Body of pancreas (tissue), 4 donors: ENCODE data around the gene BOC. TPM values are rescaled to one million over a fixed set of nuclear protein-coding genes. Genes with fewer than 3 reads are reported as not detected.

Experiments
- ATAC-seq: fragments of 150-250 bp; one replicate; pipeline ENCODE4 v1.9.1; 2016
- DNase-seq, 4 donors: peaks; one replicate each; pipeline ENCODE4 v3.0.0-alpha.2; 2019
- H3K27ac ChIP-seq, 4 donors: fragments of 200-600 bp; sonication (generic); 1 replicate in 3 of 4; 2 replicates in 1 of 4; pipeline versions ENCODE4 v1.5.1 to v1.6.1; 2016 to 2019; ENCODE audit warnings: mild to moderate bottlenecking in 1 of 4, mixed read lengths in 1 of 4, moderate library complexity in 1 of 4
- H3K27me3 ChIP-seq, 2 donors: fragments of 200-600 bp; sonication (generic); one replicate each; pipeline ENCODE4 v1.6.0; 2016; ENCODE audit warnings: mild to moderate bottlenecking in 1 of 2
- H3K36me3 ChIP-seq, 2 donors: fragments of 200-600 bp; sonication (generic); replicated peaks in 1 of 2; 2 replicates each; pipeline ENCODE4 v1.5.1; 2016; ENCODE audit warnings: low read depth in 2 of 2; ENCODE audit not compliant: insufficient read depth in 1 of 2
- H3K4me1 ChIP-seq: fragments of 200-600 bp; sonication (generic); one replicate; pipeline ENCODE4 v1.6.0; 2016
- H3K4me3 ChIP-seq, 2 donors: fragments of 200-600 bp; sonication (generic); 1 replicate in 1 of 2; 2 replicates in 1 of 2; pipeline ENCODE4 v1.5.1; 2016 to 2019
- H3K9me3 ChIP-seq, 3 donors: fragments of 200-600 bp; sonication (generic); 1 replicate in 2 of 3; 2 replicates in 1 of 3; pipeline ENCODE4 v1.5.1; 2016
- POLR2A ChIP-seq, 3 donors: fragments of 450-650 bp; IDR thresholded peaks; one replicate each; pipeline ENCODE4 v1.6.1; 2016; ENCODE audit warnings: antibody characterized with exemption in 3 of 3, mild to moderate bottlenecking in 2 of 3
- WGBS, 2 donors: methylation state at CpG; one replicate each; pipeline ENCODE4 v1.1.5; 2017; 5-methylcytosine and 5-hydroxymethylcytosine counted together
- intact Hi-C: fragments of 100-400 bp; cut with DNase I; formaldehyde crosslinking; loops from one replicate; pipeline ENCODE4 v1.15.1; 2023
- total RNA-seq, 2 donors: library from RNA; depleted of rRNA; stranded (reverse); fragments of >200 nt; gene quantifications; one replicate each; pipeline ENCODE4 v1.1.0, GENCODE V29; 2016
- TF ChIP-seq, protein P1 (sequence below), 7 experiments: fragments of 450-650 bp in 4 of 7; fragments of 200-600 bp in 3 of 7; sonication (generic) in 3 of 7; IDR thresholded peaks; one replicate each; pipeline ENCODE4 v1.5.1; 2016 to 2019; ENCODE audit warnings: antibody characterized with exemption in 7 of 7

The BOC gene
- total RNA-seq, 2 donors from 2014 or later: 22.7 to 29.6 TPM

GRCh38 chr3:113274425-113275257, 63.3 kb downstream of the BOC start:
- ATAC-seq: peak; percentile 72
- H3K27ac ChIP-seq: peak overlapping the region; percentile 75 to 85 (median 79)
- peak in 1 of 3 donors; percentile 5 for TF ChIP-seq POLR2A (IDR thresholded peaks at IDR 0.05)
- TF ChIP-seq, protein P1, sequence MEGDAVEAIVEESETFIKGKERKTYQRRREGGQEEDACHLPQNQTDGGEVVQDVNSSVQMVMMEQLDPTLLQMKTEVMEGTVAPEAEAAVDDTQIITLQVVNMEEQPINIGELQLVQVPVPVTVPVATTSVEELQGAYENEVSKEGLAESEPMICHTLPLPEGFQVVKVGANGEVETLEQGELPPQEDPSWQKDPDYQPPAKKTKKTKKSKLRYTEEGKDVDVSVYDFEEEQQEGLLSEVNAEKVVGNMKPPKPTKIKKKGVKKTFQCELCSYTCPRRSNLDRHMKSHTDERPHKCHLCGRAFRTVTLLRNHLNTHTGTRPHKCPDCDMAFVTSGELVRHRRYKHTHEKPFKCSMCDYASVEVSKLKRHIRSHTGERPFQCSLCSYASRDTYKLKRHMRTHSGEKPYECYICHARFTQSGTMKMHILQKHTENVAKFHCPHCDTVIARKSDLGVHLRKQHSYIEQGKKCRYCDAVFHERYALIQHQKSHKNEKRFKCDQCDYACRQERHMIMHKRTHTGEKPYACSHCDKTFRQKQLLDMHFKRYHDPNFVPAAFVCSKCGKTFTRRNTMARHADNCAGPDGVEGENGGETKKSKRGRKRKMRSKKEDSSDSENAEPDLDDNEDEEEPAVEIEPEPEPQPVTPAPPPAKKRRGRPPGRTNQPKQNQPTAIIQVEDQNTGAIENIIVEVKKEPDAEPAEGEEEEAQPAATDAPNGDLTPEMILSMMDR (IDR thresholded peaks at IDR 0.05): no peak
- DNase-seq: peak in 2 of 4 donors; percentile 44 to 50
- no peaks in the 10 kb centered on the region for H3K9me3 ChIP-seq
- WGBS, 2 donors: 61 to 76% methylated on average over 12 to 19 of the region's 20 CpGs
- no peak overlapping the region for H3K4me3 ChIP-seq
- intact Hi-C loops: no loop called here
- peaks cover 68% of the 10 kb centered on the region for H3K4me1 ChIP-seq
- no peaks in the 10 kb centered on the region for H3K27me3 ChIP-seq
- H3K36me3 ChIP-seq: no peaks in the 10 kb centered on the region

DNA sequence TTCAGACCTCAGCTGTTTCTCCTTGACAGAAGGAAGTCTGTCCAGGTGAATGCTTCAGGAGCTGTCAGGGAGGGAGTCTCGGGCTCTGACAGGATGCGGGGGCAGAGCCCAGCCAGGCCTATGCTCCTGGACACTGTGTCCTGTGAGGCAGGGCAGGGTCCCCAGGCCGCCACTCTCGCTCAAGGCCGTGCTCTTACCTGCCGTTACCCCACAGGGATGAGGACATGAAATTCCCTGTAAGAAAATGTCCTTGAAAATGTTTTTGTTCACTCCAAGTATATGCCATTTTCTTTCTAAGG, 63.9 kb downstream of the BOC start:
- no peaks in the 10 kb centered on the region for H3K36me3 ChIP-seq
- DNase-seq: peak; percentile 76 to 90 (median 85)
- intact Hi-C loops: no loop called here

DNA sequence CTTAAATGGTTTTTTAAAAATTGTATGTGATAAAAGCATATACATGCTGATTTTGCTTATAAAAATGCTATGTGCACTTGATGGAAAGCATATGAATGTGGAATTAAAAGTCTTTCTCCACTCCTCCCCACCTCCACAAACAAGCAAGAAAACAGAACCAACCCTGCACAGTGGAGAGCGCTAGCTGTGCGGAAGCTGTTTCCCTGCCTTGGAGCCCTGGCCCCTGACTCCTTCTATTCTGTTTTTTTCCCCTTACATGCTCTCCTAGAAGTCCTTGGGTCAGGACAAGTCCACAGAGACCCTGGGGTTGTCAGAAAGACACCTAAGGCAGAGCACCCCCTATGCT, 64.2 kb downstream of the BOC start:
- Histone ChIP-seq H3K27me3 (no peaks in the 10 kb centered on the region), H3K9me3 (no peaks in the 10 kb centered on the region), H3K27ac (peak overlapping the region; percentile 75 to 85 (median 79)), H3K4me3 (no peak overlapping the region), H3K4me1 (peaks cover 66% of the 10 kb centered on the region), H3K36me3 (no peaks in the 10 kb centered on the region)
- ATAC-seq: no peak
- peak in 1 of 4 donors; percentile 21 for DNase-seq
- 75 to 78% methylated on average over 2 of the region's 2 CpGs for WGBS, 2 donors
- intact Hi-C loops: no loop called here
- TF ChIP-seq, protein P1 (IDR thresholded peaks at IDR 0.05): no peak
- no peak for TF ChIP-seq POLR2A (IDR thresholded peaks at IDR 0.05)

More for the DNA sequence above, 63.9 kb downstream of the BOC start:
- peak; percentile 85 for ATAC-seq
- H3K4me1 ChIP-seq: peaks cover 68% of the 10 kb centered on the region
- peak overlapping the region; percentile 75 to 85 (median 79) for H3K27ac ChIP-seq
- 20 to 29% methylated on average over 5 to 6 of the region's 6 CpGs for WGBS, 2 donors
- H3K27me3 ChIP-seq: no peaks in the 10 kb centered on the region
- H3K9me3 ChIP-seq: no peaks in the 10 kb centered on the region
- no peak overlapping the region for H3K4me3 ChIP-seq
- no peak for TF ChIP-seq POLR2A (IDR thresholded peaks at IDR 0.05)
- TF ChIP-seq, protein P1 (IDR thresholded peaks at IDR 0.05): no peak

DNA sequence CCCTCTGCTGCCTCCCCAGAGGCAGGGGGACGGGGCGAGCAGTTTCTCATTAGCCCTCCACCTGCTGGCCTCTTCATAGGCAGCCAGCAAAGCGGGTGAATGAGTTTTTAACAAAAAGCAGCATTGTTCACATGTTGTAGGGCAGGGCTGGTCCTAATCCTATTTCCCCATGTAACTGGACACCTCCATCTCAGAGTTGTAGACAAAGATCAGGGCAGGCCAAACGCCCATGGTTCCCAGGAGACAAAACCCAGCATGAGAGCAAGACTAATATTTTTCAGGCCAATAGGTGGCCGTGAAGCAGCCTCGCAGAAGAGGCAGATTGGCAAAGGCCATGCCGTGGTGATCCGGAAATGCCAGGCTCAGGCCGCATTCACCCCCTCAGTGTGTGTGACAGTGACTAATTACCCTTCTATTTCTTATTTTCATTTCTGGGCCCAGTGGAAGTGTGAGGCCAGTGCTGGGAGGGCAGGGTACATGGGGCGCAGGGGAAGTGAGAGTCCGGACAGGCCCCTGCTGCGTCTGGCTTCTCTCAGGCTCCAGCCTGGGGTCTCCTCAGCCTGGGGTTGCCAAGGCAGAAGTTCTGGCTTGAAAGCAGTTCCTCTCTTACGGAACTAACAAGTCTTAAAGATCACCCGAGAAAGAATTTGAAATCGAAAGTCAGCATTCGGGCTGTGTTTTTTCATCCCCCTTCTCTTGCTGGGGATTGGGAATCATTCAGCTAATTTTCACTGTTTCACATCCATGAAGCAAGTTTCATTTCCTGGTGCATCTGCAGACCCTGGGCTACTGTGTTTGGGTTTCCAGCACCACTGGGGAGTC, 64.8 kb downstream of the BOC start:
- 47 to 68% methylated on average over 15 to 16 of the region's 16 CpGs for whole genome bisulfite sequencing, 2 donors

More for the DNA sequence above, 64.8 kb downstream of the BOC start:
- H3K4me3 ChIP-seq: no peak overlapping the region
- no peaks in the 10 kb centered on the region for H3K9me3 ChIP-seq
- DNase-seq (peak; percentile 38 to 59 (median 54)), ATAC-seq (peak; percentile 31)
- peak overlapping the region; percentile 75 to 85 (median 79) for H3K27ac ChIP-seq
- TF ChIP-seq, protein P1 (IDR thresholded peaks at IDR 0.05): peak in 3 of 7 experiments; percentile 21 to 24 (median 24)
- TF ChIP-seq POLR2A (IDR thresholded peaks at IDR 0.05): no peak
- H3K27me3 ChIP-seq: no peaks in the 10 kb centered on the region
- H3K36me3 ChIP-seq: no peaks in the 10 kb centered on the region
- H3K4me1 ChIP-seq: peaks cover 60% of the 10 kb centered on the region
- intact Hi-C loops: no loop called here
